Measurements from ENCODE around the gene KIF18B.

- TF ChIP-seq POLR2AphosphoS5 (IDR thresholded peaks at IDR 0.05; ENCODE audit: low read depth, low read length): no peak
- TF ChIP-seq TAF1 (IDR thresholded peaks at IDR 0.05; ENCODE audit: borderline replicate concordance, insufficient read depth, low read length): no peak
- TF ChIP-seq REST (IDR thresholded peaks at IDR 0.05; ENCODE audit: insufficient read depth in 1 of 2, low read depth in 2 of 2, low read length in 2 of 2): no peak
- TF ChIP-seq SIN3A (IDR thresholded peaks at IDR 0.05; ENCODE audit: borderline replicate concordance, insufficient read depth, low read length): no peak
- no peak for TF ChIP-seq FOXP2 (optimal IDR thresholded peaks at IDR 0.05; ENCODE audit: borderline replicate concordance, extremely low read depth, extremely low read length, insufficient read depth)
Observed at GRCh38 chr17:44970136-44970741, 22.7 kb upstream of the KIF18B start.

Measured in PFSK-1 (cell line).